Colonic mucosa (tissue), 4 donors: ENCODE data around the gene CLBA1. TPM values are rescaled to one million over a fixed set of nuclear protein-coding genes. Genes with fewer than 3 reads are reported as not detected.
"Not testable (repeated sequence)": the region's sequence is repeated elsewhere in the genome, so short reads cannot be mapped to it uniquely, and the experiment has no call there.

Source experiments
- DNase-seq: peaks from one replicate; pipeline ENCODE4 v3.0.0-alpha.2; 2020
- H3K27ac ChIP-seq: fragments of 200-600 bp; one replicate; pipeline ENCODE4 v1.8.0; 2021
- H3K27me3 ChIP-seq: fragments of 200-600 bp; one replicate; pipeline ENCODE4 v1.8.0; 2021
- H3K36me3 ChIP-seq: fragments of 200-600 bp; one replicate; pipeline ENCODE4 v1.8.0; 2021
- H3K4me1 ChIP-seq: fragments of 200-600 bp; one replicate; pipeline ENCODE4 v1.8.0; 2021; ENCODE audit warnings: mild to moderate bottlenecking
- H3K4me3 ChIP-seq: fragments of 200-600 bp; one replicate; pipeline ENCODE4 v1.8.0; 2021
- H3K9ac ChIP-seq, 2 donors: one replicate each; pipeline ENCODE4 v1.7.0; 2013; ENCODE audit warnings: control low read depth in 2 of 2, low read depth in 2 of 2, low read length in 2 of 2
- H3K9me3 ChIP-seq: fragments of 200-600 bp; one replicate; pipeline ENCODE4 v1.8.0; 2021
- CTCF ChIP-seq: fragments of 200-600 bp; IDR thresholded peaks from one replicate; pipeline ENCODE4 v1.8.0; 2022; ENCODE audit warnings: antibody characterized with exemption, mild to moderate bottlenecking
- intact Hi-C: fragments of 100-400 bp; cut with DNase I; formaldehyde crosslinking; loops from one replicate; pipeline ENCODE4 v1.14.1; 2022
- total RNA-seq, 2 donors: library from RNA; stranded (reverse); fragmentation: NEBNext Ultra II Directional in 1 of 2; extraction: Animal tissue kit (Norgen Biotek cat#: 25700) in 1 of 2; gene quantifications; one replicate each; pipeline ENCODE4 v1.2.1, GENCODE V29; 2021
- donor health status: healthy.
- donor health status: DM: no; HTN: no; CAD: no.
- donor health status: DM: no; HTN: no; CAD: no.

The CLBA1 gene
- total RNA-seq, 2 donors from 2014 or later: 3.8 TPM

- no peak overlapping the region for H3K4me3 ChIP-seq
- H3K36me3 ChIP-seq: no peaks in the 10 kb centered on the region
- intact Hi-C loops: no loop called here
- TF ChIP-seq CTCF: no peak
- H3K4me1 ChIP-seq: no peaks in the 10 kb centered on the region
- no peaks in the 10 kb centered on the region for H3K27me3 ChIP-seq
- H3K9me3 ChIP-seq: no peaks in the 10 kb centered on the region
- no peak overlapping the region for H3K9ac ChIP-seq
- no peak overlapping the region for H3K27ac ChIP-seq
- no peak for DNase-seq
Measured at GRCh38 chr14:105034315-105035039, 48.9 kb downstream of the CLBA1 start.

- H3K27ac ChIP-seq, intact Hi-C loops, H3K9ac ChIP-seq, H3K36me3 ChIP-seq, DNase-seq, H3K9me3 ChIP-seq, H3K4me3 ChIP-seq, H3K27me3 ChIP-seq, H3K4me1 ChIP-seq: not testable (repeated sequence)
Measured at GRCh38 chr14:105035616-105036015, 50.0 kb downstream of the CLBA1 start.

GRCh38 chr14:105039458-105040205 is 54.0 kb downstream of the CLBA1 start:
- no peaks in the 10 kb centered on the region for H3K4me1 ChIP-seq
- H3K4me3 ChIP-seq: no peak overlapping the region
- no peak overlapping the region for H3K27ac ChIP-seq
- H3K9me3 ChIP-seq: no peaks in the 10 kb centered on the region
- no peaks in the 10 kb centered on the region for H3K27me3 ChIP-seq
- DNase-seq: no peak
- no peak for TF ChIP-seq CTCF
- H3K36me3 ChIP-seq: no peaks in the 10 kb centered on the region
- intact Hi-C loops: no loop called here
- no peak overlapping the region for H3K9ac ChIP-seq

GRCh38 chr14:105041841-105042765 is 56.5 kb downstream of the CLBA1 start:
- no peak for DNase-seq
- H3K9ac ChIP-seq: no peak overlapping the region
- TF ChIP-seq CTCF: no peak

GRCh38 chr14:105042813-105043212 is 57.2 kb downstream of the CLBA1 start:
- H3K27me3 ChIP-seq: no peaks in the 10 kb centered on the region
- H3K4me3 ChIP-seq: no peak overlapping the region
- H3K36me3 ChIP-seq: no peaks in the 10 kb centered on the region
- no peak for DNase-seq
- H3K27ac ChIP-seq: no peak overlapping the region
- intact Hi-C loops: no loop called here
- H3K9me3 ChIP-seq: no peaks in the 10 kb centered on the region
- TF ChIP-seq CTCF: no peak
- no peaks in the 10 kb centered on the region for H3K4me1 ChIP-seq
- H3K9ac ChIP-seq: no peak overlapping the region

More at GRCh38 chr14:105041841-105042765, 56.5 kb downstream of the CLBA1 start:
- no peak overlapping the region for H3K4me3 ChIP-seq
- H3K9me3 ChIP-seq: no peaks in the 10 kb centered on the region
- no peaks in the 10 kb centered on the region for H3K4me1 ChIP-seq
- no peaks in the 10 kb centered on the region for H3K27me3 ChIP-seq
- no peaks in the 10 kb centered on the region for H3K36me3 ChIP-seq
- intact Hi-C loops: no loop called here
- no peak overlapping the region for H3K27ac ChIP-seq
